ENCODE measurements around the gene CYFIP1.

CYFIP1 gene

DNA sequence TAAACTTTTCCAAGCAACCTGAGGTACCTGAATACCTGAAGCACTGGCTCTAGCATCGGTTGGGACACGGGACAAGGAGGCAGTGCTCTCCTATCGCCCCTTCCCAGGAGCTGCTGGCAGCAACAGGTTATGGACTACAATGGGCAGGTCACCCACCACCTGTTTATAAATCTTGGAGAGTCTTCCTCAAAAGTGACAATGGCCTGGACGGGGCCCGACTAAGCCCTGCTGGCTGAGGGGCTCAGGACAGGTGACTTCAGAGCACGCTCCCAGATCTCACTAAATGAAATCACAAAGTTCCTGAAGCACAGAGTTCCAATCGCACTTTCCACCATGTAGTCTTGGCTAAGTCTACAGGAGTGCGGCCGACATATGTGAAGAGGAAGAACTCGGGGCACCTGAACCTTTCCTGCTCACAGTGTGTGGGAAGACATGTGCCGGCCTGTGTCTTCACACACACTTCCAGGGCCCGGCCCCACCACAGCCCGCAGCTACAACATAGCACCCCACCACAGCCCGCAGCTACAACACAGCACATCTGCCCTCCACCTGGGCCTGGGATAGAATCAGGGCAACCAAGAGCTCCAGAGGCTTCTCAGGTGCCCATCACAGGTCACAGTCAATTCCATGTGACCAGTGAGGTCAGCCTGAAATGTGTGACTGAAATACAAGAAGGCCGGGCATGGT is 12.9 kb downstream of the CYFIP1 start:
- no peak for DNase-seq

DNA sequence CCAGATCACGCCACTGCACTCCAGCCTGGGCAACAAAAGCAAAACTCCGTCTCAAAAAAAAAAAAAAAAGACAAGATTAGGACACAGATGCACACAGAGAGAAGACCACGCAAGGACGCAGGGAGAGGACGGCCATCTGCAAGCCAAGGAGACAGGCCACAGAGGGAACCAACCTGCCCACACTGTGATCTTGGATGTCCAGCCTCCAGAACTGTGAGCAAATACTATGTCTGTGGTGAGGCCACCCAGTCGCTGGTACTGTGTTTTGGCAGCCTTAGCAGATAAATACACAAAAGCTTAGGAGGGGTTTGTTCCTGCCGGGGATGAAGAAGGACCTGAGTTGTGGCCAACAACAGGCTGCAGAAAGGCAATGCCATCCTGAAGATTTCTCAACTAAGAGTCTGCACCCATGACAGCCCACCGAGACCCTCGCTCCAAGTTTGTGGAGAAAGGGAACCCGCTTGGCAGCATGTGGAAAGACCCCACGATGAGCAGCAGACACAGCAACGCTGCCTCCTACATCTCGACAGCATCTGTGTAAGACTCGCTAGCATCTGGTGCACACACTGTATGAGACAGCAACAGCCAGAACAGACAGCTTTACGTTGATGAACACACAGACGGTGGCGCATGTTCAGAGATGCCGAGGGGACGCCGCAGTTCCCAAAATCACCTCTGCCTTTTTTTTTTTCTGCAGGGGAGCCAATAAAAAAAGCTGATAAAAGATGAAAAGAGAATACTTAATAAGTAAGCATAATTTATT is 13.7 kb downstream of the CYFIP1 start:
- no peak for DNase-seq

DNA sequence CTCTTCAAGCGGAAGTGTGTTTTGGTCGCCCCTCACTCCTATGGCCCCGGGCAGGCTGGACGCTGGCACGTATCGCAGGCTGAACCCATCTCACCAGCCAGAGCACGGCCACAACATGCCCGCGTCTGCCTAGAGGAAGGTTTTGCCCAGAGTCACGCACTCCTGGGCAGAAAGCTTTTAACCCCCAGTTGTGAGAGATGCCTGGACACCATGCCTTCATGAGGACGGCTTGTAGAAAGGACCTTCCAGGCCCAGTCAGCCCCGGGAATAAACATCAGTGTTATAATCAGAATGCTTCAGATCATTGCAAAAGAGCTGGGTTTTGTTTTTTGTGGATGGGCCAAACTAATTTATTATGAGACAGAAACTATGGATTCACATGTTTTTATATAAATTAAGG is 16.5 kb downstream of the CYFIP1 start:
- DNase-seq: no peak

DNA sequence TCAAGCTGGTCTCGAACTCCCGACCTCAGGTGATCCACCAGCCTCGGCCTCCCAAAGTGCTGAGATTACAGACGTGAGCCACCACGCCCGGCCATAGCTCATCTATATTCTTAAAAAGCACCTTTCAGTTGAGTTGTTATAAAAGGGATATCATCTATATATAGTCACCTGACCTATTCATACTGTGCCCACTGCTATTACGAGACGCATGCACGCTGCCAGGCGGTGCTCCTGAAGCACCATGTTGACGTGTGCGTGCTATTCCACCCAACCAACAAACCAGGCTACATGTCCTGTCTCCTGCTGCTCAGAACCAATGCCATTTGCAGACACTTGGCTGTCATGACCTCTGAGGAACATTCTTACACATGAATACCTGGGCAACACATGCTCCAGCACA is 17.6 kb downstream of the CYFIP1 start:
- no peak for DNase-seq

DNA sequence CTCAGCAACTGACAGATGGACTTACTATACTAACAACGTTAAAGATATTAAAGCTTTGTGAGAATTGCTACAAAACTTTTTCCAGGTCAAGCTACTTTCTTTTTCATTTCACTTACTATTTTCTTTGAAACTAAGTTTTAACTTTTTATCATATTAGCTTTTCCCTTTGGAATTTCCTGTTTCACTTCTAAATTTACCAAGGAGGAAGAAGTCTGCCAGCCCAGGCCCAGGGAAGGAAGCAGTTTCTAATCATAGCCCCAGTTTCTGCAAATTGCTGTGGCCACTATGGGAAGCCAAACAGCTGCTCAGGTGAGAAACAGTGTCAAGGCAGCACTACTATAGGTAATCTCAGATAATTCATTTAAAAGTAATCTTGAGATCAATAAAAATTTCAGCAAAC is 18.4 kb downstream of the CYFIP1 start:
- no peak for DNase-seq

DNA sequence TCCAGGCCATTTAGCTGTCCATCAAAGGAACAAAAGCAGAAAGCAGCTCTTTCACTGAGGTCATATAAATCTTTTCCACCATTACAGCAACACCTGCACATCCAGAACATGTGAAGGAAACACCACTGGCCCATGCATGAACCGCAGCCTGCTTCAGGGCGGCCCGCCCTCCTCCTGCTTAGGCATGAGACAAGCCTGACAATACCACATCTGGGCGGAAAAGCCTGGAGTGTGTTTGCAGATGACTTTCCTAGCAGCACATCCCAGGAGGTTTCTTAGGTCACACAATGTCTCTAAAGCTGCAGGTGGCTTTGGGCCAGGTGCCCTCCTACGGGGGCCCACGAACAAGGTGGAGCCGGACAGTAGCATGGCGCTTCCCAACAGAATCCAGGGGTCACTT is 19.6 kb downstream of the CYFIP1 start:
- no peak for DNase-seq

DNA sequence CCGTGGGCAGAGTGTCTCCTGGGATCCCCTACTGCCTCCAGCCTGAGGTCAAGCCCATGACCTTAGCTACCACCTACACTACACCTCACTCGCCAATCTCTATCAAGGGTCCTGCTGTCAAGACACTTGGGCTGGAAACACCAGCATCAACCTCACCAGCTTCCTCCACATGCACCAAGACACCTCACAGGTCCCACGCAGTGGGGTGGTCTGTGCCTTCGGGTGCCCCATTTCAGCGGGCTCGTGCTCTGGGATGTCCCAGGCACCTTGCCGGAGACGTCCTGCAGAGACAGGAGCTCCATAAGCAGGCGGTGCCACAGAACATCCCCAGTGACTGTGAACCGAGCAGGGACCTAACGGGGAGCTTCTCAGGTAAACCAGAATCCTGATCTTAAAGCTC is 20.0 kb downstream of the CYFIP1 start:
- DNase-seq: no peak

DNA sequence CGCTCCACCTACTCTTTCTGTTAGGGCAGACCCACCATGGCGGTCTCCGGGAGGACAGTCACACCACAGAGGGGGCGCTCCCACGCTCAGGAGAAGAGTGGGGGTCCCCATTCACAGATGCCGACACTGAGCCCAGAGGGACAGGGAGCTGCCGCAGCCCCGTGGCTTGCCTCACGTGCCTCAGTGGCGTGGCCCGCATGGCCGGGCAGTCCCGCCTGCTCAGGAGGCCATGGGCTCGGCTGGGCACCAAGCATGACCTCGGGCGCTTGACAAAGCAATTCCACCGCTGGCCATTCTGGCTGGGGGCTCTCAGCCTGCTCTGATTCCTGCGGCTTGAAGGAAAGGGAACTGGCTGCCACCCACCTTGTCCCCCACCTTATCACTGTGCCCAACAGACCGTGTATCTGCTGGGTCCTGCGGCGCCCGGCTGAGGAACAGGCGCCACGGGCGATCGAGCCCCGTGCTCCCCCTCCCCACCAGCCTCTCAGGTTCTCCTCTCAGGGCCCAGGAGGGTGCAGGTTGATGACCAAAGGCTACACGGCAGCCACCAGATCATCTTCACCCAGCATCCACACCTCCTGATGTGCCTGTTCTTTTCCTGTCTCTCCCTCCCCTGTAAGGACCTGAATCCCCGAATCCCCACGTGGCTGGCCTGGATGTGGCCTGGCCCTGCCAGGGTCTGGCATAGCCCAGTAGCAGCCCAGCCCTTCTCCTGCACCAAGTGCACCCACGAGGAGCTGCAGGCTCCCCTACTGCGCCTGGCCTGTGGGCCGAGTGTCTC is 20.7 kb downstream of the CYFIP1 start:
- no peak for DNase-seq

DNA sequence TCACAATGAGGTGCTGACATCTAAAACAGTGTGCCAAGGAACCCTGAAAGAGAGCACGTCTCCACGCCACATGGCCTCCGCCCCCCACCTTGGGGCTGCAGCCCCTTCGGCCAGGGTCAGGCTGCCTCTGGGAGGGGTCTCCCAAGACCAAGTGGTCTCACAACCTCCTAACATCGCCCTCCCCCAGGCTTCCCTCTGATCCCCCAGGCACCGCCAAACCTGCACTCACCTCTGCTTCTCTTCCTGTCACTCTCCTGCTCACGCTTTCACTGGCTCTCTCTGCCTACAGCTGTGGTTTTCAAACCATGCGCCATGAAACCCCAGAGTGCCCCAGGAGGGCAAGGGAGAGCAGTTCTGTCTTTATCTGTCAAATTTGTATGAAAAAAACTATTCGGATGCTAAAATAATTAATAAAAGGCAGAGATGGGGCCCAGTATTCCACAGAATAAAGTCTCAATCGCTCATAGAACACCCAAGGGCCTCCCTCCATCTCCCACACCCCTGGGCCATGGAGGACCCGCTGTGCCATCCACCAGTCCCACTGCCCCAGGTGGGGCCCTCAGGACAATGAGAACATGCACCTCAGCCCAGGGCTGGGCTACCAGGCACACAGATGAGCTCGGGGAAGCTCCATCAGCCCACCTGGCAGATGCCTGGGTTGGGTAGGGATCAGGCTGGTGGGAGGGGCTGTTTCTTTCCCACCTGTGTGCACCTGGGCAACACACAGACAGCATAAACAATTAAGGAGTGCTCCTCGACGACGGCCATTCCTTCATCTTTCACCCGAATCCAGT is 21.5 kb downstream of the CYFIP1 start:
- DNase-seq: no peak

DNA sequence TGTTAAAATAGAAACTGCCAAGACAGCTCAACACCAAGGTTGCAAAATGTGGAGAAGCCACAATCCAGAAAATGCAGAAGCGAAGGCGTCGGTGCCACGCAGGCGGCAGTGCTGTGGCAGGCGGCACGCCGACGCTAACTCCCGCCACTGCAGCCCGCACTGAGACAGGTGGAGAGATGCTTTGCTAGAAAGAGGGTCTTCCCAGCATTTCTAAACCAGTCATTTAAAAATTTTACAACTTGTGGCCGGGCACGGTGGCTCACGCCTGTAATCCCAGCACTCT is 23.2 kb downstream of the CYFIP1 start:
- DNase-seq: no peak

DNA sequence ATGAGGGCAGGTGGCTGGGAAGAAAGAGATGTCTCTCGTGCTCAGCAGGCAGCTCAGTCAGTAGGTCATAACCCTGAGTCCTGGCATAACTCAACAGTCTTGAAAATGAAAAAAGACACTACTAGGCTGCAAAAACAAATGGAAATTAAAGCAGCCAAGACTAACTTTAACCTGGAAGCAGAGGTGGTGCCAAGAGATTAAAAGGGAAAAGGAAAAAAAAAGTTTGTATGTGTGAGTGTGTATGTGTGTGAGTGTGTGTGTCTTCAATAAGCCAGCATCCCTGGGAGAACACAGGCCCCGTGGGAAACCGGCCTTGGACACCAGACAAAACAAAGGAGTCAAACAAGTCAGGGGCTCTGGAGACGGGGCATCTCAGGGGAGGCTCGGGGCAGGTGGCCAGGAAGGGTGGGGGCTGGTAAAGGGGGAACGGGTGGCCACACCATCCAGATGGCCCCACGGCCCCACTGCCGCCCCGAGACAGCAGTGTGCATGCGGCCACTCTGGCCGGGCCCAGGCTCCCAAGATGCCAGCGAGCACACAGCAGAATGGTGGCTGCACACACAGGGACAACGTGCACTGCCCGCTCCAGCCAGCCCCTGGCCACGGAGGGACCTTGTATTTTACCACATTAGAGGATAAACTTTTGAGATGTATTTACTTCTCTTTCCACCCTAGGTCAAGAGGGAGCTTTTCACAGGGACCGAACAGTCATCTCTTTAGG is 23.8 kb downstream of the CYFIP1 start:
- no peak for DNase-seq

DNA sequence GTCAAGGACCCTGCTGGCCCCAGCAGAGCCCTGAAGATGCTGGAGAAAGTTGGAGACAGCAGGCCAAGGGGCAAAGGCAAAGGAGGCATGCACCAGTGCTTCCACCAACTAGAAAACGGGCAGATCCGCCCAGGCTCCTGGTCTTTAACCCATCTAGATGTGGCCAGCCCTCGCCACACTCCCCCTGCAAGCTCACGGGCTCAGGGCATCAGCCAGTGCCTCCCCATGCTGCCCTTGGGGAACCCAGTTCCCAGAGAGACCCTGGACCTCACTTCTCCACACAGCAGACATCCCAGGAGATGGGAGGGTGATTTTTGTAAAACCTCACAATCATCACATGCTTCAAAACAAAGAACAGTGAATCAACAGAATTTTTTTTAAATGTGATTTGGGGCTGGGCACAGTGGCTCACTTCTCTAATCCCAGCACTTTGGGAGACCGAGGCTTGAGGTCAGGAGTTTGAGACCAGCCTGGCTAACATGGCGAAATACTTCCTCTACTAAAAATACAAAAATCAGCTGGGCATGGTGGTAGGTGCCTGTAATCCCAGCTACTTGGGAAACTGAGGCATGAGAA is 24.5 kb downstream of the CYFIP1 start:
- no peak for DNase-seq

DNA sequence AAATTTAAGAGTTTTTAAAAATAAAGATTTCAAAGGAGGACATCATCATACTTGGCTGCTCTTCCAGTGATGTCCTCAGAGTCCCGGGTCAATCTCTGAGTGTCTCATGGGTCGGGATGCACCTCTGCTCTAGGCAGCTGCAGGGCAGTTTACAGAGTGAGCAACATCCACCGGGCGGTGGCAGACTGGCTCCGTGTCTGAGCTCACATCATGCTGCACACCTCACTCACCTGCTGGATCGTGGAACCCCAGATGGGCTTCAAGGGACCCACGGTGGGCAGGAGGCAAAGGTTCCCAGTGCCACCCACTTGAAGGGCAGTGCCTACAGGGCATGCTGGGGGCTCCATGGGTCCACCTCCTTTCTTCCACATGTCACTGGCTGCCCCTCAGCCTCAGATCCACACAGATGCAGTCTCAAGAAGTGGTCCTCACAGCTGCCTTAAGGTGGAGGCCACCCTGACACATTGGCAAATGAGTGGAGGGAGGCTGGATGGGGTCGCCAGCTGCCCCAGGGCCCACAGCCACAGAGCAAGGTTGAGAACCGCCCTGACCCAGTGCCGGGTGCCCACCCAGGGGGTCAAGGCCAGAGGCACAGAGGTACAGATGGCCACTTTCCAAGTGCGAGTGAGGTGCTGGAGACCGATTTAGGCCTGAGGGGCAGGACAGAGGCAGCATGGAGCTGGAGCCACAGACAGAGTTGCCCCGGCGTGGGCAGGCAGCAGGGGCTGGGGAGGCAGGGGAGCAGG is 25.2 kb downstream of the CYFIP1 start:
- DNase-seq: no peak

DNA sequence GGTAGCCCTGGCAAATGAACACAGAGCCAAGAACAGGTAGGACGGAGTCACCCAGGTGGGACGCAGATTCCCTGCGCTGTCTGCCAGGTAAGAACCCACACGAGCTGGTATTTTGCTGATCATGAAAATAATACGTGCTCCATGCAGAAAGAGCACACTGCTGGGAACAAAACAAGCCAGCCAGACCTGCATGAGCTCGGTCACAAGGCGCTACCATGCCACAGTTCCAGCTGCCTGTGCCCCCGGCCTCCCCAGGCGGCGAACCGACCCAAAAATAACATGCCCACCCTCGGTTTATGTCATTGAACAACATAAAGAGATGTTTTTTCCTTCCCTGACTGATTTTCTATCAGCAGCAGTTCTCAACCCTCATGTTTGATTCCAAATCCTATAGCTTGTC is 25.8 kb downstream of the CYFIP1 start:
- DNase-seq: no peak

DNA sequence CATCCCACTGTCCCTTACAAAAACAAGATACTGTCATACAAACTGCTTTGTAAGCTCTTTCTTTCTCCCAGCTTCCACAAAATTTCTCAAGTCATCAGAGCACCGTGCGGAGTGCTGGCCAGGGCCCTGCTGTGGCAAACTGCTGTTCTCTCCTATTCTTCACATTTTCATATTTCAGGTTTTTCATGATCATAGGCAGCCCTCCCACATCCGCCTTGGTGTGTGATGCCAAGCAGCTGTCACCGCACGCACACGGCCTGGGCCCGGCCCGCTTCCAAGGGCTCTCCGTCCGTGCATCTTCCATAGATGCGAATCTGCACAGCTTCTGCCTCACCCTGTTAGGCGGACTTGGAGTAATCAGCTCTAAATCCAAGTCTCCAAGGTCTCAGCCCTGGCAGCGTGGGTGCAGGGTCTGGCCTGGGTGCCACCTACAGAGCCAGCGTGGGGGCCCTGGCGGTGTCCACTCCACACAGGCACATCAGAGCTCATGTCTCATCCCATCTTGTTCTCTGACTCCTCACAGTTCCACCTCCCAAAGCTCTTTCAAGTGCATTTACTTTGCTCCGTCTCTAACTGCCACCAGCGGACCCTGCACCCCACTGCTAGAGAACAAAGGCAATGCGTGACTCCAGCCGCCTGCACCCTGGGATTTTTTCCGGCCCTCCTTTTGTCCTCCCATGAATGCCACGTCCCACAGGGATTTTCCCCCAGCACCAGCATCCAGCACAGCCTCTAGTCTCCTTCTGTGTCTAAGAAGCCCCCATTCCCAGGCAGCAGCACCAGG is 27.2 kb downstream of the CYFIP1 start:
- no peak for DNase-seq

DNA sequence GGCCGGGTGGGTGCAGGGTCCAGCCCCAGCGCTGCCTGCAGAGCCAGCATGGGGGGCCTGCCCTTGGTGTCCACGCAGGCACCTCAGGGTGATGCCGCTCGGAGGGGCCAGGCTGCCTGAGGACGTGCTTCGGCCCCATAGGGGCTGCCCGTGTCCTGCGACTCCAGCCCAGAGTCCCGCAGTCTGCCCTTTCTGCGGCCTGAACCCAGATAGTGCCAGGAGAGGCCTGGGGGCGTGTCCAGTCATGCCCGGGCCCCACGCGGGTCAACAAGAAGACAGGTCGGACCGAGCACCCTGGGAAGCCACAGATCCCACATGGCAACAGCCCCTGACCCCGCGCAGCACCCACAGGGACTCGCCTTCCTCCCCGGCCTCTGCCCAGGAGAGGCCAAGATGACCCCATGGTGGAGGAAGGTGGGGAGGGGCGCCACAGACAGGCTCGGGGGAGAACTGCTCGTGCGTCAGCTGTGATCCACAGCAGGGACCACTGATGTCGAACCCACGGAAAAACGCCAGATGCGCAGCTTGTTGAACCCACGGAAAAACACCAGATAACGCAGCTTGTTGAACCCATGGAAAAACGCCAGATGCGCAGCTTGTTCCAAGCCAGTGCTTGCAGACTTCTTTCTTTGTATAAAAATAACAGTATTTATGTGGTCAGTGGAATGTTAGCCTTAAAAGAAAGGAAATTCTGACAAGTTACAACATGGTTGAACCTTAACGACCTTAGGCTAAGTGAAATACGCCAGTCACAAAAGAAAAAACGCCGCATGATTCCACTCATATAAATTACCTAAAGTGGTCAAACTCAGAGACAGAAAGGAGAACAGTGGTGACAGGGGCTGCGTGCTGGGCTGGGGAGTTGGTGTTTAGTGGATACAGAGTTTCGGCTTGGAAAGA is 28.5 kb downstream of the CYFIP1 start:
- DNase-seq: no peak

DNA sequence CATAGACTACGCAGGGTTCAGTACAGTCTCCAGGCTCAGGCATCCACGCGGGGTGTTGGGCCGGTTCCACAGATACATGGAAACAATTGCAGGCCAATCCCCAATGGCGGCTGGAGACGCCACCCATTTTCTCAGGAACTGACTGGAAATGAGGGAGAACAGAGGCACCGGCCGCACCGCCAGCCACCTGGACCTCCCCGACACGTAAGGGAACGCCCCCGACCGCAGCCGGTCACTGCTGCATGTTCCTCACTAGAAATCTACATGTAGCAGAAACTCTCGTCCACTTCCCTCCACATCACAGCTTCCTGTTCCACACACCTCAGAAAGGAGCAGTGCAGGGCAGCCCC is 29.2 kb downstream of the CYFIP1 start:
- DNase-seq: no peak

DNA sequence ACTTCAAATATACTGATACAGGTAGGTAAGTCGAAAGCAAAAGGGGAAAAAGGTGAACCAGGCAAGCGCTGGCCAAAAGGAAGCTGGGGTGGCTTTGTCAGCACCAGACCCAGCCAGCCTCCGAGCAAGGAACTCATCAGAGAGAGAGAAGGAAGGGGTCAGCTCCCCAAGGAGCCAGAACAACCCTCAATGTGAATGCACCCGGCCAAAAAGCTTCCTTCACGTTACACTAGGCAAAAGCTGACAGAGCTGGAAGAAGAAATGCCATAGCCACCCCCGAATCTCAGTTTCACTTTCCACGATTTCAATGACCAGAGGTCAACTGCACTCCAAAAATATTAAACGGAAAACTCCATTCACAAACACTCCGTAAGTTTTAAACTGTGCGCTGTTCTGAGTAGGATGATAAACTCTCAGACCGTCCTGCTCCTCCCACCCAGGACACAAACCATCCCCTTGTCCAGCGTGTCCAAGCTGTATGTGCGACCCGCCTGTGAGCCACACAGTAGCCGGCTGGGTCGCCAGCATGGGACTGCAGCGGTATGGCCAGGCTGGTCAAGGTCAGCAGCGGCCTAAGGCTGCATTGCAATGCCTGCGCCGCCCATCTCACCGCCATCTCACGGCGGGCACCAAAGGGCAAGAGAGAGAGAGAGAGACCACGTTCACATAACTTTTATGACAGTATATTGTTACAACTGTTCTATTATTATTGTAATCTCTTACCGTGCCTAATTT is 29.7 kb downstream of the CYFIP1 start:
- no peak for DNase-seq

DNA sequence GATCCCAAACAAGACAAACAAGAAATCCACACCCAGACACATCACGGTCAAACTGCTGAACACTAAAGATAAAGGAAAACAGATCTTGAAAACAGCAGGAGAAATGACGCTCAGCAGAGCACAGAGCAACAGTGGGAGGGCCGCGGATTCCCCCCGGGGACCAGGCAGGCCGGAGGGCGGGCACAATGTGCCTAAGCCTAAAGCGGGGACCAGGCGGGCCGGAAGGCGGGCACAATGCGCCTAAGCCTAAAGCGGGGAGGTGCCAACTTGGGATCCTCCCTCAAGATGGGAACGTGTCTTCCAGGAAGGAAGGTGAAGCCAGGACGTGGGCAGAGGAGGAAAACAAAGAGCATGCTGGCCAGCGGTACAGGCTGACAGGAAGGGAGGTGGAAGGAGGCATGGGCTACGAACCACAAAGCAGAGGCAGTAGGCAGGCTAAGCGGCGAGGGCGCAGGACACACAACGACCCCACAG is 31.1 kb downstream of the CYFIP1 start:
- no peak for DNase-seq

Data from stimulated activated naive CD4-positive, alpha-beta T cell treated with Interleukin-2 at 50 U/mL for 16 hours (primary cell).